Activated CD4-positive, alpha-beta T cell treated with anti-CD3 and anti-CD28 coated beads, Interleukin-2, amount 10 ng/mL, durations not matched to agents 7 days and 5 days (primary cell): ENCODE results near the gene P3H3. TPM values are rescaled to one million over a fixed set of nuclear protein-coding genes. Genes with fewer than 3 reads are reported as not detected.

Source experiments
- CTCF ChIA-PET: fragments of 350-600 bp; sonication (Branson Sonifier 250); formaldehyde crosslinking; loops from one replicate; lab custom pipeline; 2021; ENCODE audit warnings: antibody characterized with exemption; lab: Charles Lee
- POLR2A ChIA-PET: fragments of 350-600 bp; sonication (Branson Sonifier 250); formaldehyde crosslinking; loops from one replicate; lab custom pipeline; 2021; ENCODE audit warnings: antibody characterized with exemption; lab: Charles Lee
- DNase-seq: peaks from one replicate; pipeline ENCODE4 v3.0.0-alpha.2; 2020
- H3K27ac Mint-ChIP-seq: one replicate; pipeline ENCODE4 v1.8.0; 2021; ENCODE audit warnings: mild to moderate bottlenecking, moderate library complexity, mixed read lengths
- H3K27me3 Mint-ChIP-seq: one replicate; pipeline ENCODE4 v1.8.0; 2021; ENCODE audit warnings: mixed read lengths
- H3K36me3 Mint-ChIP-seq: one replicate; pipeline ENCODE4 v1.8.0; 2021; ENCODE audit warnings: low read depth, mixed read lengths
- H3K4me1 Mint-ChIP-seq: one replicate; pipeline ENCODE4 v1.8.0; 2021; ENCODE audit warnings: mixed read lengths
- H3K4me3 Mint-ChIP-seq: one replicate; pipeline ENCODE4 v1.8.0; 2021; ENCODE audit warnings: mild to moderate bottlenecking, moderate library complexity, mixed read lengths
- H3K9me3 Mint-ChIP-seq: one replicate; pipeline ENCODE4 v1.8.0; 2021; ENCODE audit warnings: mixed read lengths
- total RNA-seq, 2 experiments: library from RNA; stranded (reverse); gene quantifications; one replicate each; pipeline ENCODE4 v1.2.3, GENCODE V29; 2021

Gene P3H3
- total RNA-seq, 2 experiments from 2014 or later: 0.40 TPM; not detected in 1

DNA sequence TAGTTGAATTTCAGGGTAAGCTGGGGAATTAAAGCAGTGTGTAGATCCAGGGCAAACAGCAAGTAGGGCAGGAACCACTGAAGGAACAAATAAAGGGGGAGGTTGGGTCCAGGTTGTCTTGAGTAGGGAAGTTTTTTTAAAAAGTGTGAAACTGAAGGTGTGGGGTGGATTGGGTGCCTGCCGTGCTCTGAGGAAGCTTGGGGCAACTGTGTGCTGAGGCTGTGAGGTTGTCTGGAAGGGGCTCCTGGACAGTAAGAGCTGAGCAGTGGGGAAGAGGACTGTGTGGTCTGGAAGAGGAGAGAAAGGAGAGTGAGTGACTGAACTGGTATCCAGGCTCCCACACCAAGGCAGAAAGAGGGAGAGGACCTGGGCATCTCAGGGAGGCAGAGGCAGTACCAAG lies 17.4 kb upstream of the P3H3 start:
- Mint-ChIP-seq H3K27ac (peak overlapping the region; percentile 43), H3K36me3 (peaks cover 33% of the 10 kb centered on the region), H3K4me3 (no peak overlapping the region), H3K9me3 (no peaks in the 10 kb centered on the region), H3K27me3 (no peaks in the 10 kb centered on the region), H3K4me1 (peaks cover 20% of the 10 kb centered on the region)
- no peak for DNase-seq
- ChIA-PET CTCF (interaction anchor here (0.7 to 6.0 kb wide), 9 partner anchors 10 to 773 kb away, joined by 3 to 19 read pairs (median 5); partner anchors contain the start of genes GPR162 and MLF2), POLR2A (no interaction called here)

GRCh38 chr12:6813363-6813762 lies 14.8 kb upstream of the P3H3 start:
- peaks cover 40% of the 10 kb centered on the region for H3K36me3 Mint-ChIP-seq
- POLR2A ChIA-PET: interaction anchor here (0.6 kb wide), 1 partner anchor 11 kb away, joined by 3 read pairs; no protein-coding TSS in a partner anchor
- no peak for DNase-seq

GRCh38 chr12:6816598-6816997 lies 11.6 kb upstream of the P3H3 start:
- no peak overlapping the region for H3K27ac Mint-ChIP-seq
- no peak for DNase-seq
- H3K36me3 Mint-ChIP-seq: peaks cover 47% of the 10 kb centered on the region
- no peaks in the 10 kb centered on the region for H3K27me3 Mint-ChIP-seq
- no peaks in the 10 kb centered on the region for H3K9me3 Mint-ChIP-seq
- ChIA-PET CTCF (interaction anchor here (1.1 to 2.0 kb wide), 2 partner anchors 9 to 63 kb away, joined by 3 to 6 read pairs; partner anchors contain the start of gene MLF2), POLR2A (no interaction called here)
- no peak overlapping the region for H3K4me3 Mint-ChIP-seq
- peaks cover 10% of the 10 kb centered on the region for H3K4me1 Mint-ChIP-seq

More at GRCh38 chr12:6813363-6813762, 14.8 kb upstream of the P3H3 start:
- H3K4me1 Mint-ChIP-seq: peaks cover 18% of the 10 kb centered on the region
- no peaks in the 10 kb centered on the region for H3K27me3 Mint-ChIP-seq
- H3K4me3 Mint-ChIP-seq: no peak overlapping the region
- CTCF ChIA-PET: interaction anchor here (2.8 to 6.0 kb wide), 2 partner anchors 11 to 21 kb away, joined by 8 to 19 read pairs; no protein-coding TSS in a partner anchor
- H3K27ac Mint-ChIP-seq: no peak overlapping the region
- no peaks in the 10 kb centered on the region for H3K9me3 Mint-ChIP-seq

- ChIA-PET CTCF (interaction anchor here (2.0 kb wide), 1 partner anchor 8 kb away, joined by 6 read pairs; no protein-coding TSS in a partner anchor), POLR2A (no interaction called here)
- Mint-ChIP-seq H3K27me3 (peaks cover 3% of the 10 kb centered on the region), H3K27ac (no peak overlapping the region), H3K4me1 (peaks cover 13% of the 10 kb centered on the region), H3K4me3 (no peak overlapping the region), H3K36me3 (peaks cover 47% of the 10 kb centered on the region), H3K9me3 (no peaks in the 10 kb centered on the region)
- no peak for DNase-seq
Observed at GRCh38 chr12:6817098-6817497, 11.1 kb upstream of the P3H3 start.

- H3K9me3 Mint-ChIP-seq: no peaks in the 10 kb centered on the region
- ChIA-PET POLR2A (no interaction called here), CTCF (interaction anchor here (2.0 kb wide), 1 partner anchor 51 kb away, joined by 4 read pairs; the partner anchor contains the start of gene PTMS)
- DNase-seq: no peak
- H3K27me3 Mint-ChIP-seq: peaks cover 8% of the 10 kb centered on the region
- H3K4me3 Mint-ChIP-seq: no peak overlapping the region
- peaks cover 15% of the 10 kb centered on the region for H3K4me1 Mint-ChIP-seq
- H3K27ac Mint-ChIP-seq: no peak overlapping the region
- peaks cover 47% of the 10 kb centered on the region for H3K36me3 Mint-ChIP-seq
Observed at GRCh38 chr12:6817662-6818157, 10.5 kb upstream of the P3H3 start.

GRCh38 chr12:6818222-6818621 lies 10.0 kb upstream of the P3H3 start:
- Mint-ChIP-seq H3K4me1 (peaks cover 15% of the 10 kb centered on the region), H3K9me3 (no peaks in the 10 kb centered on the region), H3K36me3 (peaks cover 47% of the 10 kb centered on the region), H3K27me3 (peaks cover 13% of the 10 kb centered on the region), H3K4me3 (no peak overlapping the region), H3K27ac (no peak overlapping the region)
- no peak for DNase-seq
- ChIA-PET POLR2A (no interaction called here), CTCF (interaction anchor here (2.0 kb wide), 1 partner anchor 52 kb away, joined by 4 read pairs; the partner anchor contains the start of gene PTMS)

DNA sequence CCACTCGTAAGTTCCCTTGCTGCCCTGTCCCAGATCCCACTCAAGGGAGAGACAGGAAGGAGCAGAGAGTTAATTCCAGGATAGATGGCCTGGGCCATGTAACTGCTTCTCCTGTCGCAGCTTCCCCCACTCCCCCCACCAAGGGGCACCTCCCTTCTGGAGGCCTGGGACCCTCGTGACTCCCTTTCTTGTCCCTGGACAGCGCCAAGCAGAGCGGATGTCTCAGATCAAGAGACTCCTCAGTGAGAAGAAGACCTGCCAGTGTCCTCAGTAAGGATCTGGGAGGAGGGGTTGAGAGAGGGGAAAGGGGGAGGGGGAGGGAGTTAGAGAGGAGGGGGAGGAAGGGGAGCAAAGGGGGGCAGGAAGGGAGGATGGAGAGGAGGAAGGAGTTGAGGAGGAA lies 9.6 kb upstream of the P3H3 start:
- peaks cover 15% of the 10 kb centered on the region for H3K27me3 Mint-ChIP-seq
- H3K36me3 Mint-ChIP-seq: peaks cover 45% of the 10 kb centered on the region
- CTCF ChIA-PET: interaction anchor here (2.0 kb wide), 1 partner anchor 52 kb away, joined by 4 read pairs; the partner anchor contains the start of gene PTMS

DNA sequence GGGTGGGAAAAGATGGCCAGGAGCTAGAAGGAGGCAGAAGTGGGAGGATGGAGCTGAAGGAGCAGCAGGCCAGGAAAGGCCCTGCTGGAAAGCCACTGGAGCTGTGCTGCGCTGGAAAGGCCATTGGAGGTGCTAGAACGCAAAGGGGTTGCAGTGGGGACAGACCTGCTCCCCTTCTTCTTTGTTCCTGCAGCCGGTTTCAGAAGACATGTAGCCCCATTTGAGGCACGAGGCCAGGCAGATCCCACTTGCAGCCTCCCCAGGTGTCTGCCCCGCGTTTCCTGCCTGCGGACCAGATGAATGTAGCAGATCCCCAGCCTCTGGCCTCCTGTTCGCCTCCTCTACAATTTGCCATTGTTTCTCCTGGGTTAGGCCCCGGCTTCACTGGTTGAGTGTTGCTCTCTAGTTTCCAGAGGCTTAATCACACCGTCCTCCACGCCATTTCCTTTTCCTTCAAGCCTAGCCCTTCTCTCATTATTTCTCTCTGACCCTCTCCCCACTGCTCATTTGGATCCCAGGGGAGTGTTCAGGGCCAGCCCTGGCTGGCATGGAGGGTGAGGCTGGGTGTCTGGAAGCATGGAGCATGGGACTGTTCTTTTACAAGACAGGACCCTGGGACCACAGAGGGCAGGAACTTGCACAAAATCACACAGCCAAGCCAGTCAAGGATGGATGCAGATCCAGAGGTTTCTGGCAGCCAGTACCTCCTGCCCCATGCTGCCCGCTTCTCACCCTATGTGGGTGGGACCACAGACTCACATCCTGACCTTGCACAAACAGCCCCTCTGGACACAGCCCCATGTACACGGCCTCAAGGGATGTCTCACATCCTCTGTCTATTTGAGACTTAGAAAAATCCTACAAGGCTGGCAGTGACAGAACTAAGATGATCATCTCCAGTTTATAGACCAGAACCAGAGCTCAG lies 8.8 kb upstream of the P3H3 start:
- Mint-ChIP-seq H3K27me3 (peaks cover 17% of the 10 kb centered on the region), H3K9me3 (no peaks in the 10 kb centered on the region), H3K36me3 (peaks cover 44% of the 10 kb centered on the region), H3K27ac (peak overlapping the region; percentile 60), H3K4me1 (peaks cover 15% of the 10 kb centered on the region), H3K4me3 (no peak overlapping the region)
- DNase-seq: no peak
- CTCF ChIA-PET: interaction anchor here (2.0 to 2.2 kb wide), 2 partner anchors 17 to 53 kb away, joined by 4 to 6 read pairs; partner anchors contain the start of gene PTMS
- POLR2A ChIA-PET: no interaction called here

More for the DNA sequence above, 9.6 kb upstream of the P3H3 start:
- H3K27ac Mint-ChIP-seq: no peak overlapping the region
- POLR2A ChIA-PET: no interaction called here
- no peak for DNase-seq
- H3K4me3 Mint-ChIP-seq: no peak overlapping the region
- no peaks in the 10 kb centered on the region for H3K9me3 Mint-ChIP-seq
- peaks cover 15% of the 10 kb centered on the region for H3K4me1 Mint-ChIP-seq

- H3K4me3 Mint-ChIP-seq: no peak overlapping the region
- no peak for DNase-seq
- H3K27me3 Mint-ChIP-seq: peaks cover 23% of the 10 kb centered on the region
- ChIA-PET CTCF (interaction anchor here (1.6 to 2.2 kb wide), 3 partner anchors 16 to 67 kb away, joined by 6 to 10 read pairs (median 7); partner anchors contain the start of genes MLF2 and USP5), POLR2A (no interaction called here)
- H3K36me3 Mint-ChIP-seq: peaks cover 40% of the 10 kb centered on the region
- no peaks in the 10 kb centered on the region for H3K9me3 Mint-ChIP-seq
- peaks cover 15% of the 10 kb centered on the region for H3K4me1 Mint-ChIP-seq
- no peak overlapping the region for H3K27ac Mint-ChIP-seq
Observed at GRCh38 chr12:6820166-6820565, 8.0 kb upstream of the P3H3 start.

- peaks cover 36% of the 10 kb centered on the region for H3K27me3 Mint-ChIP-seq
- DNase-seq: no peak
- H3K4me3 Mint-ChIP-seq: peak within 1 kb of the TSS; percentile 50
- H3K36me3 Mint-ChIP-seq: peaks cover 28% of the 10 kb centered on the region
- ChIA-PET CTCF (interaction anchor here (1.2 to 2.2 kb wide), 7 partner anchors 10 to 126 kb away, joined by 3 to 10 read pairs (median 5); partner anchors contain the start of genes MLF2 and USP5), POLR2A (no interaction called here)
- no peaks in the 10 kb centered on the region for H3K9me3 Mint-ChIP-seq
- H3K27ac Mint-ChIP-seq: peak within 1 kb of the TSS; percentile 60
- H3K4me1 Mint-ChIP-seq: peaks cover 19% of the 10 kb centered on the region
Observed at GRCh38 chr12:6821591-6822425, 6.4 kb upstream of the P3H3 start, which contains the start of gene GPR162. Gene GPR162 (plus strand): TSS chr12:6821821. CDS start chr12:6823899, 2,078 bp downstream.

- POLR2A ChIA-PET: no interaction called here
- Mint-ChIP-seq H3K27me3 (peaks cover 41% of the 10 kb centered on the region), H3K4me3 (no peak overlapping the region), H3K36me3 (peaks cover 24% of the 10 kb centered on the region), H3K9me3 (no peaks in the 10 kb centered on the region), H3K27ac (peak overlapping the region; percentile 41), H3K4me1 (peaks cover 23% of the 10 kb centered on the region)
- CTCF ChIA-PET: interaction anchor here (1.2 to 1.6 kb wide), 4 partner anchors 11 to 127 kb away, joined by 3 read pairs; no protein-coding TSS in a partner anchor
- DNase-seq: no peak
Observed at GRCh38 chr12:6822426-6823135, 5.6 kb upstream of the P3H3 start.
